Transverse colon (tissue), 3 donors: ENCODE results near the gene NXNL2.

Experiments used
- EP300 ChIP-seq: sonication (generic); formaldehyde crosslinking; IDR thresholded peaks from one replicate; pipeline ENCODE4 v1.6.1; 2017; ENCODE audit warnings: antibody characterized with exemption, low read depth
- POLR2A ChIP-seq: fragments of 450-650 bp; IDR thresholded peaks from one replicate; pipeline ENCODE4 v1.6.1; 2016; ENCODE audit warnings: antibody characterized with exemption, mild to moderate bottlenecking, moderate library complexity
- TF ChIP-seq, protein P1 (sequence below), 5 experiments: fragments of 200-600 bp in 3 of 5; fragments of 450-650 bp in 2 of 5; sonication (generic) in 3 of 5; IDR thresholded peaks; 1 replicate in 2 of 5; 2 replicates in 3 of 5; pipeline ENCODE4 v1.5.1; 2016 to 2017; ENCODE audit warnings: antibody characterized with exemption in 5 of 5, inconsistent platforms in 3 of 5, mild to moderate bottlenecking in 2 of 5, moderate library complexity in 1 of 5

DNA sequence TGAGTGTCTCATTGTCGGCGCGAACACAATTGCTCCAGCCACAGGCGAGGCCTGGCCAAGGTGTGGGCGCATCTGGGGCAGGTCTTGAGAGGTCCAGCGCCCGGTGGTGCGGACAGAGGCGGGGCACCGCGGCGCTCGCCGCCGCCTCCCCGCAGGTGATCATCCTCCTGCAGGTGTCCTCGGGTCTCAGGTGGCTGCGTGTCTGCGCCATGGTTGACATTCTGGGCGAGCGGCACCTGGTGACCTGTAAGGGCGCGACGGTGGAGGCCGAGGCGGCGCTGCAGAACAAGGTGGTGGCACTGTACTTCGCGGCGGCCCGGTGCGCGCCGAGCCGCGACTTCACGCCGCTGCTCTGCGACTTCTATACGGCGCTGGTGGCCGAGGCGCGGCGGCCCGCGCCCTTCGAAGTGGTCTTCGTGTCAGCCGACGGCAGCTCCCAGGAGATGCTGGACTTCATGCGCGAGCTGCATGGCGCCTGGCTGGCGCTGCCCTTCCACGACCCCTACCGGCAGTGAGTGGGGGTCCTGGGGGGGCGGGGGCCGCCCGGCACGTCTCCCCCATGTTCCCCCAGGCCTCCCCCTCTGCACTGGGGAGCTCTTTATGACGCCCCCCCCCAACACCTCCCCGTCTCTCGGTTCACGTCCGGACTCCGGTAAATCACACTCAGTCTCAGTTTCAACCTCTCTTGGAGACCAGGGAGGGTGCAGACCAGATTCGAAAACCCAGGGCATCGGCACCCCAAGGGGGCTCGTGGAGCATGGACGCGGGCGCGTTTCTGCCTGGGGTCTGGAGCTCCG lies 446 bp downstream of the NXNL2 start:
- TF ChIP-seq, protein P1, sequence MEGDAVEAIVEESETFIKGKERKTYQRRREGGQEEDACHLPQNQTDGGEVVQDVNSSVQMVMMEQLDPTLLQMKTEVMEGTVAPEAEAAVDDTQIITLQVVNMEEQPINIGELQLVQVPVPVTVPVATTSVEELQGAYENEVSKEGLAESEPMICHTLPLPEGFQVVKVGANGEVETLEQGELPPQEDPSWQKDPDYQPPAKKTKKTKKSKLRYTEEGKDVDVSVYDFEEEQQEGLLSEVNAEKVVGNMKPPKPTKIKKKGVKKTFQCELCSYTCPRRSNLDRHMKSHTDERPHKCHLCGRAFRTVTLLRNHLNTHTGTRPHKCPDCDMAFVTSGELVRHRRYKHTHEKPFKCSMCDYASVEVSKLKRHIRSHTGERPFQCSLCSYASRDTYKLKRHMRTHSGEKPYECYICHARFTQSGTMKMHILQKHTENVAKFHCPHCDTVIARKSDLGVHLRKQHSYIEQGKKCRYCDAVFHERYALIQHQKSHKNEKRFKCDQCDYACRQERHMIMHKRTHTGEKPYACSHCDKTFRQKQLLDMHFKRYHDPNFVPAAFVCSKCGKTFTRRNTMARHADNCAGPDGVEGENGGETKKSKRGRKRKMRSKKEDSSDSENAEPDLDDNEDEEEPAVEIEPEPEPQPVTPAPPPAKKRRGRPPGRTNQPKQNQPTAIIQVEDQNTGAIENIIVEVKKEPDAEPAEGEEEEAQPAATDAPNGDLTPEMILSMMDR (IDR thresholded peaks at IDR 0.05): no peak
- no peak for TF ChIP-seq POLR2A
- TF ChIP-seq EP300: no peak
